Stimulated activated CD8-positive, alpha-beta memory T cell treated with anti-CD3 and anti-CD28 coated beads, Interleukin-15, amount 100 ng/mL, for 24 hours (primary cell): ENCODE results near the gene CMA1.

ENCODE experiments used
- DNase-seq: peaks from one replicate; pipeline ENCODE4 v3.0.0-alpha.2; 2020; ENCODE audit warnings: low read depth

The CMA1 gene

DNA sequence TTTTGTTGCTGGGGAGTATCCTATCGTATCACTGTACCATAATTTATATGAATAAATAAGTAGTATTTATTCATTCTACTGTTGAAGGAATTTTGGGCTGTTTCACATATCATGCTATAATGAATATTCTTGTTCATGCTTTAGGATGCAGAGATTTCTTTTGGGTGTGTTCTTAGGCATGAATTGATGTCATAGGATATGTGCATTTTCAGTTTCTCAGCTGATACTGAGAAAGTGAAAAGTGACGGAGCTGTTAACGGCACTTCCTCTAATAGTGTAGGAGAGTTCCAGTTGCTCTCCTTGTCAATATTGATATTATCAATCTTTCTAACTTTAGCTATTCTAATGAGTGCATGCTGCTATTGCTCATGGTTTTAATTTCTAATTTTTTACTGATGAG is 42.3 kb downstream of the CMA1 start:
- DNase-seq: no peak

DNA sequence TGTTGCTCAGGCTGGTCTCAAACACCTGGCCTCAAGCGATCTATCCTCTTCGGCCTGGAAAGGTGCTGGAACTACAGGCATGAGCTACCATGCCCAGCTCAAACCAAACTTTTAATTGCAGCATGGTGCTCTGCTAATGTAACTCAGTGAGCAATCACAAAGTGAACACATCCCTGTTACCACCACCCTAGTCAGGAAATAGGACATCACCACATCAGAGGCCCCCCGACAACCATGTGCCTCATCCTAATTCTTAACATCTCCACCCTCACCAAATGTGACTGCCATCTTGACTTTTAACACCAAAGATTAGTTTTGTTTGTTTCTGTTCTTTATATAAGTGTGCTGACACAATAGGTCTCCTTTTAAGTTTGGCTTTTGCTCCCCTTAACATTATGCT is 42.7 kb downstream of the CMA1 start:
- no peak for DNase-seq

DNA sequence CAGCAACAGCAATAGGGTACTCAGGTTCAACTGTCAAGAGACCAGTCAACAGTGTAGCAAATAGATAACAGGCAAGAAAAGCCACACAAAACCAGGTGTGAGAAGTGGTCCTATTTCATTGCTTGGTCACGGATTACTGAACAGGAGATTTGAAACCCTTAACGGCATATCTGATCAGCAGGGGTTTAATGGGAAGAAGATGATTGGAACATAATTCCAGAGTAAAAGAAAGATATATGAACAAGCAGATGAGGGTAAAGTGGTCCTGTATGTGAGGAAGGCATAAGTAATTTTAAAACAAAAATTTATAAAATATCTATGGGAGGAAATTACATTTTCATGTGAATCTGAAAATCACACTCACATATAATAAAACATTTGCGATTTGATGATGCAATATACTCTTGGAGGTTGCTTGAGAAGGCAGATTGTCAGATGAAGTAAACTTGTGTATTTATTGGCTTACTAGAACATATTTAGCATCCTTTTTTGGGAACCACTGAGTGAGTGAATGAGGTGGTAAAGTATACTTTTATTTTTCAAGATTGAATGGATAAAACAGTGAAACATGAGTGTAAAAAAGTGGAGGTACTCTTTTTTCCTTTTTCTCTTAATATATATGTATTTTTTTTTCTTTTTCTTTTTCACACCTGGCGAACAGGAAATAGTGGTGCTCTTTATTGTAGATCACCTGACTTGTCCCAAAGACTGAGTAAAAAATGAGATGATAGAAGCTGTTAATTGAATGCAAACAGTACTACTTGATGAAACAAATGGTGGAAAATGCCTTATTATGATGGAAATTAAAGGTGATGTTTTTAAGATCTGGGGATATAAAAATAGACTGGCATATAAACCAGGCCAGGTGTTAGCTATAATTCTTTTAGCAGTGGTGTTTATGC is 43.9 kb downstream of the CMA1 start:
- DNase-seq: no peak

DNA sequence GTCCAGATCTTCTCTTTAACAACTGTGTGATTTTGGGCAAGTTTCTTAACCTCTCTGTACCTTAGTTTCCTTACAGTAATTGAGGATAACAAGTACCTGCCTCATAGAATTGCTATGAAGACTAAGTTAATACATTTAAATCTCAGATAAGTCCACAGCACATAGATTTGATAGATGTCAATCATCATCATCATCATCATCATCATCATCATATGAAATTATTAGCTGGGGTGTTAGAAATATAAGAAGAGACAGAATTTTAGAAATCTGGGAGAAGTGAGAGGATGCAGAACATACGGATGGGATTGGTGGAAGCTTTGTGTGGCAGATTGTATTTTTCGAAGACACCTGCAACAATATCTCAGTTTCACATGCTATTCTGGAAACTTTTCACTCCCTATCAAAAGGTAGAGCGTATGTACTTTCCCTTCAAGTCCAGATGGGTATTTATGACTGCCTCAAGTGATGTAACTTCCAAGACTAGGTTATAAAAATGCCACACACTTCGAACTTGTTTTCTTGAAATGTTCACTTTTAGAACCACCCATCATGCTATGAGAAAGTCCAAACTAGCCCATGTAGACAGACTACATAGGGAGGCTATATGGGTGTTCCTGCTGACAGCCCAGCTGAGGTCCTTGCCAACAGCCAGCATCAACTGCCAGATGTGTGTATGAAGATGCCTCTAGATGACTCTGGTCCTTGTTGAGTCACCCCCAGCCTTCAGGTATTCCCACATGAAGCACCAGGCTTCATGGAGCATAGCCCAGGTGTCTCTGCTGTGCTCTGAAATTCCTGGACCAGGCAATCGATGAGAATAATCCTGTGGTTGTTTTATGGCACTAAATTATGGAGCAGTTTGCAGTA is 44.8 kb downstream of the CMA1 start:
- no peak for DNase-seq

DNA sequence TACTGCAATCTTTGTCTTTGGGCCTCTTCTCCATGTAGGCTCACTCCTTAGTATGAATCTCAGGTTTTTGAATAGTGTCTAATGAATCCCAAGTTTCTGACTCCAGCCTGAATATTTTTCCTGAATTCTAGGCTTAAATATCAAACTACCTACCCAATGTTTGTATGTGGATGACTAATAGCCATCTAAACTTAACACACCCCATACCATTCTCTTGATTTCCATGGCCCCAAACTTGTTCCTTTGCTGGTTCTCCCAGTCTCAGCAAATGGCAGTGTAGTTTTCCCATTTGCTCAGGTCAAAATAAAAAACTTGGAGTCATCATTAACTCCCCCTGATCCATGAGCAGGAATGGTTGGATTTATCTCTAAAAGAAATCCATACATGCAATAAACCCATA is 46.7 kb downstream of the CMA1 start:
- no peak for DNase-seq

DNA sequence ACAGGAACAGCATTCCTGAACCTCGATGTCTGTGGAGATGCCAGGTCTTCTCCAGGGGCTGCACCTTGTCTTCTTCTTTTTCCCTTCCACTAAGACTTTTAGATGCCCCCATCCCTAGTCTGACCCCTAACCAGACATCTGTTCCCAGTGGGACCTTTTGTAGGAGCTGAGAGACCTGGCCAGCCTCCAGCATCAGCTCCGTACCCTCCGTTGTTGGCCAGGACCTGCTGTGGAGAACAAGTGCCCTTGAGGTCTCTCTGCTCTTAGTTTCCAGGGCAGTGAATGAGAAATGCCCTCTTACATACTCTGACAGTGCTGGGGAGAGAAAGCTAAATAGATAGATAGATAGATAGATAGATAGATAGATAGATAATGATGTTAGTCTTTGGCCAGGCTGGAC is 48.7 kb downstream of the CMA1 start:
- DNase-seq: no peak

DNA sequence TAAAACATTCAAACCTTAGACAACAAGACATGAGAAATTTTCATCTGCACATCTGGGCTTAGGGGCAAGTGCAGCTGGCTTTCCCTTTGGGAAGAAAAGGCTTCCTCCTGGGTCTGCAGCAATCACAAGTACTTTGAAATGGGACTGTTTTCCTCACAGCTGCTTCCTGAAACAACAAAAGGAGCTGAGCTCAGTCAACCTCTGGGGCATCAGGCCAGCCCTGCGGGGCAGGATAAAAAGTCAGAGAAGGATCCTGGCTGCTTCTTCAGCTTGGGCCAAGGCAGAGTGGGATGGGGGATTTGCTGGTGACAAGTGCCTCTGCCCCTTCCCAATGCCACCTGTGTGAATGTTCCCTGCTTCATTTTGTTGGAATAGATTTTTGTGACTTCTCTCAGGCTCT is 49.3 kb downstream of the CMA1 start:
- DNase-seq: no peak

DNA sequence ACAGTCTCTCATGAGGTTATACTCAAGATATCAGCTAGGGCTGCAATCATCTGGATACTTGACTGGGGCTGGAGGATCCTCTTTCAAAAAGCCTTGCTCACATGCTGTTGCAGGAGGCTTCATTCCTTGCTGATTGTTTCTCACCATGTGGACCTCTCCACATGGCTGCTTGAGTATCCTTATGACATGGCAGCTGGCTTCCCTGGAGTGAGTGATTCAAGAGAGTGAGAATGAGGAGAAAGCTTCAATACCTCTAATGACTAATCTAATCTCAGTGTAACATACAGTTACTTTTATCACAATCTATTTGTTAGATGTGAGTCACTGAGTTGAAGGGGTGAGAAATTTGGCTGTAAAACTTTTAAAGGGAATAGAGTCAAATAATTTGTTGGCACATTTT is 51.1 kb downstream of the CMA1 start:
- no peak for DNase-seq
